Measurements from ENCODE around the gene ZNF507.

The ZNF507 gene

GRCh38 chr19:32345261-32346207 lies at the start of gene ZNF507:
TSS of gene ZNF507 (plus strand) at chr19:32345610. CDS start at chr19:32352831, 7,221 bp downstream.
- DNase-seq = peak; percentile 85

DNA sequence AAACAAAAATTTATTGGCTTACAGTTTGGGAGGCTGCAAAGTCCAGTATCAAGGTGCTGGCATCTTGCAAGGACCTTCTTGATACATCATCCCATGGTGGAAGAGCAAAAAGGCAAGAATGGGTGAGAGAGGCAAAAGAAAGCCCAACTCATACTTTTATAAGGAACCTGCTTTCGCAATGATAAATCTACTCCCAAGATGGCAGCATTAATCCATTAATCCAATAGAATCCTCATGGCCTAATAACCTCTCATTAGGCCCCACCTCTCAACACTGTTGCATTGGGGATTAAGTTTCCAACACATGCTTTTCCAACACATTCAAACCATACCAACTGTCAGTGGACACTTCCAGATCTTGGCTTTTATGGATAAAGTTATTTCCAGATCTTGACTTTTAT lies 48.7 kb upstream of the ZNF507 start:
- DNase-seq = no peak

GRCh38 chr19:32302778-32303177 lies 42.6 kb upstream of the ZNF507 start:
- DNase-seq = no peak

GRCh38 chr19:32303193-32303592 lies 42.2 kb upstream of the ZNF507 start:
- DNase-seq = no peak

GRCh38 chr19:32307591-32307990 lies 37.8 kb upstream of the ZNF507 start:
- no peak for DNase-seq

- no peak for DNase-seq
Observed at GRCh38 chr19:32308431-32309077, 36.9 kb upstream of the ZNF507 start.

DNA sequence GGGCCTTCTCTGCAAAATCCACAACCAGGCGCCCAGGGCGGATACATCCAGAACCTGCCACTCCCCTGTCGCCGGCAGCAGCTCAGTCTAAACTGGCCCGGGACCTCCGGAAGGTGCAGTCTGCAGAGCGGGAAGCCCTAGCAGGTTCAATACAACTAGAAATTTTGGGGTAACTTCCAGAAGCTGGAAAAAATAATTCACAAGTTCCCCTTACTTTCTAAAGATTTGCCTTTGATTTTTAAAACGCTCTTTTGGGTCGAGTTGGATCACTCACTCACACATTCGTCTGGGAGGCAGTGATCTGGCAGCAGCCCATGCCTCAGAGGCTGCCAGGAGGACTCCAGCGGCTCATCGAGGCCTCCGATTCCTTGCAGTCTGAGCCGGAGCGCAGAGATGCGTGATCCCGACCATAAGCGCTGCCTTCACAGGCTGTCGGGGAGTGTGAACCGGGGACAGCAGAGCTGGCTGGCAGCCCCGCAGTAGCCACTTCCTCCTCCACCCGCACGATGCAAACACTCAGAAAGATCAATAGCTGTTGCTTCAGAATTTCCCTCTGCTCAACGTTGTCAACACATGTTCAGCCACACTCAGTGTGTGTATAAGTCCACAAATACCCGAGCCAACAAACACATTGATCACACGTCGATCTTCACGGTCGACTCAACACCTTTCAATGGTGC lies 35.6 kb upstream of the ZNF507 start:
- no peak for DNase-seq

- no peak for DNase-seq
Observed at GRCh38 chr19:32311371-32311770, 34.0 kb upstream of the ZNF507 start.

DNA sequence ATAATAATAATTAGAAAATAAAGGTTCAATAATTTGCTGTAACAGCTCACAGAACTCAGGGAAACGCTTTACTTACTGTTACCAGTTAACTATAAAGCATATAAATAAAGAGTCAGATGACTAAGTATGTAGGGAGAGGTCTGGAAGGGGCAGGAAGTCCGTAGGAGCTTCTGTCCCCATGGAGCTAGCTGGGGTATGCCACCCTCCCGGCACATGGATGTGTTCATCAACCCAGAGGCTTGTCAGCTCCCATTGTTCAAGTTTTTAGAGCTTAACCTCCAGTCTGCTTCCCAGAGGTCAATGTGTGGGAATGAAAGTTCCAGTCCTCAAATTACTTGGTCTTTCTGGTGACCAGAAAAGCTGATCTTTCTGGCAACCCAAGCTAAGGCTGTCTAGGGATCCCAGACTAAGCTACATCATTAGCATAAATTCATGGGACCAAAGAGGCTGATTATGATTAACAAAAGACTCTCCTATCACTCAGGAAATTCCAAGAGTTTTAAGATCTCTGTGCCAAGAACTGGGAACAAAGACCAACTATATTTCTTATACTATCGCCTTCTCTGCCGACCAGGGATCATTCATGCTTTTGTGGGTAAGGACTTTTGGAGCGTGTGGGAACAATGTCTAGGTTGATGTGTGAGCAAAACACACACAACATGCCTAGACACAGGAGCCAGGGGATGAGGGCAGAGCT lies 31.7 kb upstream of the ZNF507 start:
- DNase-seq = no peak

GRCh38 chr19:32316034-32316433 lies 29.4 kb upstream of the ZNF507 start:
- DNase-seq = no peak

GRCh38 chr19:32317086-32317485 lies 28.3 kb upstream of the ZNF507 start:
- DNase-seq = no peak

DNA sequence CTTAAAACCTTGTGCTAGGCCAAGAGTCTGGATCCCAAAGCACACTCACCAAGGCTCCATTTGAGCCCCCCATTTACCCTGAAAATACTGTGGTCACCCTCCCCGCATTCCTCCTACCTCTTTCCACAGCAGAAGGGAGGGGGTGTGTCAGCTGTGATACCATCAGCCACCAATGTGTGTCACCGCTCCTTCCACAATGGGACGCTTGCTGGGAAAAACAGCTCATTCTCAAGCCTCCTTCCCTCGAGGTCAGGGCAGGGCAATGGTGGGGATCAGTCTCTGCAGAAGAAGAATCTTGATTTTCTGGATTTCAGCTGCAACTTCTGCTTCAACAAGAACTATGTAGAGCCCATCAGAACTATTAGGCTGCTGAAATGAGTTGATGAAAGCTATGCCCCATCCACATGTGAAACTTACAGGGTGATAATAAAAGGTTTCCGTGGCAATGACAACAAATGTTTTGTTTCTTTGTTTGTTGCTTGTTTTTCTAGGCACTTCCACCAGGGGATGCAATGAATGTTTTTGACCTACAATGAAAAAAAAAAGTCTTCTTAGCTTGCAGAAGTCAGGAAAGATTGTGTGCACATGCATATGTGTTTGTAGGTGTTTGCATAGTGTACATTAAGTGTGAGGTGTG lies 26.4 kb upstream of the ZNF507 start:
- peak; percentile 13 for DNase-seq

DNA sequence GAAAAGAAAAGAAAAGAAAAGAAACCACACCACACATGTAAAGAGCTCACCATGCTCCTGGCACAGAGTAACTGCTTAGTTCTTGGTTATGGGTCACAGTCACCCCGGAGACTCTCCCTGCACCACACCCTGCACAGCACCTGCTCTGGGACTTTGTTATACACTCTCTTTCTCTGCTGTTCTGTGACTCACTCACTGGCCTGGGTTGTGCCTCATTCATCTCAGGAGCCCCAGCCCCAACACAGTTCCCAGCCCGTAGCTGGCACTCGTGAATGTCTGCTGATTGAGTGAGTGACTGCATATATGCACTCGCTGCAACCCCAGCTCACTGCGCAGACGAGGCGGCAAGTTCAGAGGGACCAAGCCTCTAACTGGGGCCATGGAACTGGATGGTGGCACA lies 22.9 kb upstream of the ZNF507 start:
- DNase-seq = no peak

GRCh38 chr19:32324631-32325285 lies 20.7 kb upstream of the ZNF507 start:
- no peak for DNase-seq

DNA sequence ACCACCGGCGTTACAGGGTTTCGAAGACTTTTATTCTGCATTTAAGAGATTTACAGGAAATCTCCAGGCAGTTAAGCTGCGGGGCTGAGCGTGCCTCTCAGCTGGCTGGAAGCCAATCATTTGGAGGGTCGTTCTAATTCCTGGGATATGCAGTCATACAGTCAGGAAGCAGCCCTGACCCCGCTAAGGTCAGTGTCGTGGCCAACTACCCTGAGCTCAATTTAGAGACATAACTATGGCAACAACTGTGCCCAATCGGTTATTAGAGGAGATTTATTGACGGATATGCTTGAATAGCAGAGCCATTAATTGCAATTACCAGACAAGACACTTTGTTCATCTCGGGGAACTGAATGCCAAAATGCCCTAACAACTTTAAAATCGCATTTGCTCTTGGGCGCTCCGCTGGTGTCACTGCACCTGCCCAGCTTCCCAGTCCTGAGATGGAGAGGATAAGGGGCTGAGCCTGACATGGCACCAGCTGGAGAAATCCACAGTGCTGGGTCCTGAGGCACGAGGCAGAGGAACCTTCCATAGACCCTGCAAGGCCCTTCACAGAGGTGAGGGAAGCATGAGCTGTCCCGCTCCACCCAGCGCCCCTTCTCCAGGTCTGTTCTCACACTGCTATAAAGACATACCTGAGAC lies 15.1 kb upstream of the ZNF507 start:
- DNase-seq = no peak

DNA sequence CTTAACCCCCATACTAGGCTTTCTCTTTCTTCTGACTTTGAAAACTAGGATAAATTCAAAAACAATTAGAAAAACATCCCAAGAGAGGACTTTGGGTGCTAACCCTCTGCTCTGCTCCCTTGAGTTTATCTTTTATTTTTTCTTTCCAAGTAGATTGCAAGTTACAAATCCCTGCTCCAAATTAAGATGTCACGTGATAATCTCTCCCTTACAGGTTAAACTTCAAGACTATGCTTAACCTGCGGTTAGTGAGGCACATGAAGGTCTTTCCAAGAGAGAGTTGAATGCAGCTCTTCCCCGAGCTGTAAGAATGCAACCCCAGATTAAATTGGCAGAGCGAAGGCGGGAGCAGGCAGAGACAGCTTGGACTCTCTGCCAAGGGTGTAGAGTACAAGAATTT lies 12.2 kb upstream of the ZNF507 start:
- no peak for DNase-seq

GRCh38 chr19:32336259-32337083 lies 8.9 kb upstream of the ZNF507 start:
- no peak for DNase-seq

- DNase-seq = no peak
Observed at GRCh38 chr19:32337084-32337808, 8.2 kb upstream of the ZNF507 start.

DNA sequence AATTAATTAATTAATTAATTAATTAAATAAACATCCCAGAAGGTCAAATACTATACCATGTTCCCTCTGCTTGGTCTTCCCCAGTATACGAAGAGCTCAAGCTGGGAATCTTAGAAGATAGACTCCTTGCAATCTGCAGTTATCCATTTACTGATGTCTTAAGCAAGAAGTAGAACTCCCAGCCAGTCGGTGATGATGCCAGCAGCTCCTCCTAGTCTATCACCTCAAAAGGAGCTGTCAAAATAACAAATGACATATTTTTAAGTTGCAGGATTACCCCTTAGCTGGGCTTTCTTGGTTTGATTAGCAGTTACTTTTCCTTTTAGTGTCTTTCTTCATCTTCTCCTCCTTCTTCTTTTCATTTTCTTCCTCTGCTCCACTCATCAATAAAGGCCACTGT lies 6.0 kb upstream of the ZNF507 start:
- no peak for DNase-seq

Measured in CD4-positive, alpha-beta T cell treated with Interleukin-17A for 4 hours (primary cell).